HG03139 (cell line): ENCODE results near the gene ODF2.
A peak's percentile ranks its signal among the peaks of the same experiment; 100 is the strongest.
"Not testable (repeated sequence)": the region's sequence is repeated elsewhere in the genome, so short reads cannot be mapped to it uniquely, and the experiment has no call there.

Source experiments
- ATAC-seq: cut with Tn5 transposase; IDR thresholded peaks from one replicate; pipeline ENCODE4 v1.9.1; 2021; ENCODE audit not compliant: unreplicated experiment

Gene ODF2

GRCh38 chr9:128455849-128456612 lies at the start of gene ODF2:
Gene ODF2, plus strand, starts transcription at chr9:128456006. Its CDS starts 86 bp downstream, at chr9:128456092.
- peak; percentile 75 for ATAC-seq

- no peak for ATAC-seq
Observed at GRCh38 chr9:128406848-128407391, 48.9 kb upstream of the ODF2 start.

GRCh38 chr9:128408963-128409431 lies 46.8 kb upstream of the ODF2 start:
- no peak for ATAC-seq

GRCh38 chr9:128409450-128409849 lies 46.4 kb upstream of the ODF2 start:
- ATAC-seq, result no peak

- ATAC-seq, result no peak
Observed at GRCh38 chr9:128409978-128410377, 45.8 kb upstream of the ODF2 start.

GRCh38 chr9:128411364-128412119 lies 44.3 kb upstream of the ODF2 start:
- no peak for ATAC-seq

- no peak for ATAC-seq
Observed at GRCh38 chr9:128412120-128412790, 43.6 kb upstream of the ODF2 start.

- not testable (repeated sequence) for ATAC-seq
Observed at GRCh38 chr9:128413728-128414127, 42.1 kb upstream of the ODF2 start.

GRCh38 chr9:128414461-128414860 lies 41.3 kb upstream of the ODF2 start:
- ATAC-seq, result no peak

GRCh38 chr9:128415281-128415680 lies 40.5 kb upstream of the ODF2 start:
- ATAC-seq, result no peak

- ATAC-seq, result no peak
Observed at GRCh38 chr9:128416014-128416413, 39.8 kb upstream of the ODF2 start.

GRCh38 chr9:128416432-128417019 lies 39.3 kb upstream of the ODF2 start:
- ATAC-seq, result no peak

- no peak for ATAC-seq
Observed at GRCh38 chr9:128419061-128419925, 36.5 kb upstream of the ODF2 start.

GRCh38 chr9:128420060-128420650 lies 35.7 kb upstream of the ODF2 start:
- peak; percentile 63 for ATAC-seq

GRCh38 chr9:128420651-128421481 lies 34.9 kb upstream of the ODF2 start, which contains the start of gene CERCAM:
Gene CERCAM, plus strand, starts transcription at chr9:128420857. Its CDS starts 21 bp downstream, at chr9:128420878.
- peak; percentile 65 for ATAC-seq

- no peak for ATAC-seq
Observed at GRCh38 chr9:128421482-128421996, 34.3 kb upstream of the ODF2 start.

GRCh38 chr9:128422022-128422782 lies 33.6 kb upstream of the ODF2 start:
- not testable (repeated sequence) for ATAC-seq

GRCh38 chr9:128422783-128423150 lies 33.0 kb upstream of the ODF2 start:
- ATAC-seq, result no peak
